Naive thymus-derived CD4-positive, alpha-beta T cell (primary cell): ENCODE measurements around the gene CEPT1. TPM values are rescaled to one million over a fixed set of nuclear protein-coding genes. Genes with fewer than 3 reads are reported as not detected.

Experiments used
- ATAC-seq: fragments of 150-1000 bp; cut with Tn5 transposase; 2 replicates; pipeline ENCODE4 v1.10.0; 2021; ENCODE audit warnings: mild to moderate bottlenecking, moderate library complexity
- CTCF ChIA-PET: fragments of 350-600 bp; sonication (Branson Sonifier 250); formaldehyde crosslinking; loops from one replicate; lab custom pipeline; 2021; ENCODE audit warnings: antibody characterized with exemption; lab: Charles Lee
- POLR2A ChIA-PET: fragments of 350-600 bp; sonication (Branson Sonifier 250); formaldehyde crosslinking; loops from one replicate; lab custom pipeline; 2021; ENCODE audit warnings: antibody characterized with exemption, inconsistent platforms; lab: Charles Lee
- DNase-seq, 9 donors: peaks; one replicate each; pipeline versions ENCODE4 v3.0.0 to v3.0.0-alpha.2; 2020 to 2022; ENCODE audit warnings: mixed read lengths in 1 of 9
- H3K27ac ChIP-seq: one replicate; pipeline ENCODE4 v1.7.0; 2013; ENCODE audit warnings: mild to moderate bottlenecking, low read depth, low read length, moderate library complexity
- H3K27me3 ChIP-seq, 2 donors: one replicate each; pipeline ENCODE4 v1.7.0; 2013; ENCODE audit warnings: low read length in 2 of 2, mild to moderate bottlenecking in 2 of 2, moderate library complexity in 2 of 2; ENCODE audit not compliant: control insufficient read depth in 2 of 2, insufficient read depth in 2 of 2
- H3K36me3 ChIP-seq, 3 experiments: 1 replicate in 2 of 3; 2 replicates in 1 of 3; pipeline ENCODE4 v1.7.0; 2013; ENCODE audit warnings: low read length in 3 of 3, mild to moderate bottlenecking in 3 of 3, moderate library complexity in 1 of 3; ENCODE audit not compliant: insufficient read depth in 3 of 3, control insufficient read depth in 2 of 3
- H3K4me1 ChIP-seq, 2 donors: one replicate each; pipeline ENCODE4 v1.7.0; 2013; ENCODE audit warnings: low read length in 2 of 2, mild to moderate bottlenecking in 2 of 2, moderate library complexity in 1 of 2; ENCODE audit not compliant: control insufficient read depth in 2 of 2, insufficient read depth in 2 of 2
- H3K4me3 ChIP-seq: 2 replicates; pipeline ENCODE4 v1.7.0; 2013; ENCODE audit warnings: mild to moderate bottlenecking, low read length
- H3K9me3 ChIP-seq, 3 experiments: 1 replicate in 2 of 3; 2 replicates in 1 of 3; pipeline ENCODE4 v1.7.0; 2013; ENCODE audit warnings: low read length in 3 of 3; ENCODE audit not compliant: control insufficient read depth in 2 of 3
- H3K27ac Mint-ChIP-seq, 9 donors: one replicate each; pipeline ENCODE4 v1.8.0; 2020 to 2022; ENCODE audit warnings: mixed read lengths in 9 of 9, mild to moderate bottlenecking in 8 of 9, moderate library complexity in 5 of 9, inconsistent platforms in 2 of 9
- H3K27me3 Mint-ChIP-seq, 5 donors: one replicate each; pipeline ENCODE4 v1.8.0; 2021 to 2022; ENCODE audit warnings: mixed read lengths in 5 of 5, mild to moderate bottlenecking in 1 of 5
- H3K36me3 Mint-ChIP-seq, 5 donors: one replicate each; pipeline ENCODE4 v1.8.0; 2020 to 2022; ENCODE audit warnings: mixed read lengths in 5 of 5, mild to moderate bottlenecking in 3 of 5, inconsistent platforms in 1 of 5
- H3K4me1 Mint-ChIP-seq, 7 donors: one replicate each; pipeline ENCODE4 v1.8.0; 2020 to 2022; ENCODE audit warnings: mixed read lengths in 7 of 7, mild to moderate bottlenecking in 3 of 7, inconsistent platforms in 1 of 7
- H3K4me3 Mint-ChIP-seq, 10 donors: one replicate each; pipeline ENCODE4 v1.8.0; 2020 to 2022; ENCODE audit warnings: mild to moderate bottlenecking in 10 of 10, mixed read lengths in 10 of 10, moderate library complexity in 6 of 10, inconsistent platforms in 2 of 10
- H3K9me3 Mint-ChIP-seq, 11 donors: one replicate each; pipeline ENCODE4 v1.8.0; 2020 to 2022; ENCODE audit warnings: mixed read lengths in 11 of 11, mild to moderate bottlenecking in 4 of 11, inconsistent platforms in 1 of 11, moderate library complexity in 1 of 11
- intact Hi-C, 2 donors: fragments of 100-400 bp; cut with micrococcal nuclease; formaldehyde crosslinking; loops; one replicate each; pipeline ENCODE4 v1.15.1; 2023
- polyA plus RNA-seq, 2 donors: library from polyadenylated mRNA; unstranded; fragments of 300-500 nt; fragmentation: Illumina TruSeq; gene quantifications; one replicate each; pipeline ENCODE4 v1.2.3, GENCODE V29; 2021
- total RNA-seq, 6 experiments: library from RNA in 5 of 6; stranded (reverse) in 5 of 6; gene quantifications; 1 replicate in 5 of 6; 2 replicates in 1 of 6; pipeline ENCODE4 v1.2.3 and lab custom pipeline; 2021 to 2026

The CEPT1 gene
- total and polyA plus RNA-seq, 7 experiments from 2014 or later: 23.0 to 57.5 (median 39.7) TPM

- ChIA-PET POLR2A (interaction anchor here (0.7 to 26.6 kb wide), 5 partner anchors 16 to 129 kb away, joined by 3 to 1128 read pairs (median 5); partner anchors contain the start of genes CEPT1, CHI3L2 and DRAM2), CTCF (interaction anchor here (15.0 kb wide), 1 partner anchor 17 kb away, joined by 341 read pairs; the partner anchor contains the start of gene CHI3L2)
- Mint-ChIP-seq H3K27ac (peak overlapping the region; percentile 83 to 99 (median 96)), H3K9me3 (peaks cover 0 to 4% (median 0%) of the 10 kb centered on the region in 11 donors), H3K4me3 (peak overlapping the region; percentile 90 to 100 (median 99)), H3K27me3 (no peaks in the 10 kb centered on the region), H3K36me3 (peaks cover 0 to 18% (median 10%) of the 10 kb centered on the region in 5 donors), H3K4me1 (peaks cover 35 to 83% (median 66%) of the 10 kb centered on the region in 7 donors)
- DNase-seq (peak; percentile 47 to 72 (median 65)), ATAC-seq (peak; percentile 81)
- Histone ChIP-seq H3K36me3 (peaks cover 0 to 11% (median under 1%) of the 10 kb centered on the region in 3 experiments), H3K27ac (peak overlapping the region; percentile 90), H3K27me3 (no peaks in the 10 kb centered on the region), H3K4me3 (peak overlapping the region; percentile 84), H3K4me1 (peaks cover 30 to 32% of the 10 kb centered on the region in 2 donors), H3K9me3 (no peaks in the 10 kb centered on the region)
- intact Hi-C loops: loop anchor here (1.0 to 10.0 kb wide), 11 partner anchors 12 to 867 kb away; partner anchors contain the start of genes CD53 (in 1 of the 2), DDX20 (in 1 of the 2), INKA2 (in 1 of the 2) and KCNA3 (in 1 of the 2)
These were observed 64.4 kb downstream of the CEPT1 start for GRCh38 chr1:111204201-111204982.

- CTCF ChIA-PET: interaction anchor here (15.0 kb wide), 1 partner anchor 16 kb away, joined by 341 read pairs; the partner anchor contains the start of gene CHI3L2
- Histone ChIP-seq H3K27me3 (no peaks in the 10 kb centered on the region), H3K9me3 (no peaks in the 10 kb centered on the region), H3K27ac (peak overlapping the region; percentile 90), H3K4me3 (peak overlapping the region; percentile 84), H3K4me1 (peaks cover 30 to 32% of the 10 kb centered on the region in 2 donors), H3K36me3 (peaks cover 0 to 4% (median 0%) of the 10 kb centered on the region in 3 experiments)
- POLR2A ChIA-PET: interaction anchor here (14.5 to 26.6 kb wide), 2 partner anchors 16 to 17 kb away, joined by 248 to 1128 read pairs; partner anchors contain the start of gene CHI3L2
- H3K9me3 Mint-ChIP-seq: peaks cover 0 to 4% (median 0%) of the 10 kb centered on the region in 11 donors
- no peaks in the 10 kb centered on the region for H3K27me3 Mint-ChIP-seq
- peak overlapping the region; percentile 83 to 99 (median 96) for H3K27ac Mint-ChIP-seq
- ATAC-seq: no peak
- peak overlapping the region; percentile 79 to 99 (median 93) for H3K4me3 Mint-ChIP-seq
- DNase-seq: no peak
- H3K36me3 Mint-ChIP-seq: peaks cover 0 to 10% (median 4%) of the 10 kb centered on the region in 5 donors
- intact Hi-C loops: loop anchor here (1.0 to 10.0 kb wide), 11 partner anchors 11 to 868 kb away; partner anchors contain the start of genes CD53 (in 1 of the 2), DDX20 (in 1 of the 2), INKA2 (in 1 of the 2) and KCNA3 (in 1 of the 2)
- H3K4me1 Mint-ChIP-seq: peaks cover 40 to 90% (median 72%) of the 10 kb centered on the region in 7 donors
These were observed 65.1 kb downstream of the CEPT1 start for GRCh38 chr1:111204983-111205713.

- no peak overlapping the region for H3K4me3 ChIP-seq
- Mint-ChIP-seq H3K9me3 (peaks cover 0 to 4% (median 0%) of the 10 kb centered on the region in 11 donors), H3K27me3 (no peaks in the 10 kb centered on the region), H3K4me1 (peaks cover 45 to 91% (median 72%) of the 10 kb centered on the region in 7 donors), H3K27ac (peak overlapping the region; percentile 65 to 99 (median 96)), H3K4me3 (peak overlapping the region in 9 of 10 donors; percentile 29 to 99 (median 88)), H3K36me3 (peaks cover 0 to 5% (median 0%) of the 10 kb centered on the region in 5 donors)
- DNase-seq: no peak
- peaks cover 0 to 3% (median 0%) of the 10 kb centered on the region in 3 experiments for H3K36me3 ChIP-seq
- no peaks in the 10 kb centered on the region for H3K27me3 ChIP-seq
- CTCF ChIA-PET: interaction anchor here (0.8 kb wide), 1 partner anchor 14 kb away, joined by 4 read pairs; no protein-coding TSS in a partner anchor
- no peak for ATAC-seq
- POLR2A ChIA-PET: interaction anchor here (0.8 to 4.5 kb wide), 2 partner anchors 12 to 19 kb away, joined by 3 to 88 read pairs; no protein-coding TSS in a partner anchor
- peak overlapping the region; percentile 90 for H3K27ac ChIP-seq
- intact Hi-C loops: loop anchor here (10.0 kb wide), 2 partner anchors 419 to 571 kb away; no protein-coding TSS in a partner anchor
- H3K4me1 ChIP-seq: peaks cover 30 to 32% of the 10 kb centered on the region in 2 donors
- no peaks in the 10 kb centered on the region for H3K9me3 ChIP-seq
These were observed 65.7 kb downstream of the CEPT1 start for GRCh38 chr1:111205714-111206050.

- POLR2A ChIA-PET: interaction anchor here (1.0 to 4.5 kb wide), 3 partner anchors 9 to 13 kb away, joined by 3 to 88 read pairs (median 12); partner anchors contain the start of gene DENND2D
- CTCF ChIA-PET: interaction anchor here (0.9 to 1.4 kb wide), 4 partner anchors 9 to 14 kb away, joined by 3 to 4 read pairs (median 4); no protein-coding TSS in a partner anchor
- peaks cover 0 to 14% (median 0%) of the 10 kb centered on the region in 5 donors for H3K36me3 Mint-ChIP-seq
These were observed 68.9 kb downstream of the CEPT1 start for GRCh38 chr1:111208921-111209320.

GRCh38 chr1:111209622-111210021 lies 69.6 kb downstream of the CEPT1 start:
- CTCF ChIA-PET: interaction anchor here (1.2 to 1.4 kb wide), 3 partner anchors 10 to 13 kb away, joined by 3 to 4 read pairs (median 4); no protein-coding TSS in a partner anchor
- Histone ChIP-seq H3K36me3 (no peaks in the 10 kb centered on the region), H3K9me3 (no peaks in the 10 kb centered on the region), H3K4me1 (peaks cover 26 to 42% of the 10 kb centered on the region in 2 donors), H3K27ac (no peak overlapping the region), H3K4me3 (no peak overlapping the region), H3K27me3 (no peaks in the 10 kb centered on the region)
- ATAC-seq (no peak), DNase-seq (no peak)
- H3K27ac Mint-ChIP-seq: peak overlapping the region in 7 of 9 donors; percentile 2 to 99 (median 33)
- H3K9me3 Mint-ChIP-seq: peaks cover 0 to 5% (median 0%) of the 10 kb centered on the region in 11 donors
- POLR2A ChIA-PET: interaction anchor here (1.0 to 4.5 kb wide), 3 partner anchors 8 to 14 kb away, joined by 3 to 88 read pairs (median 12); partner anchors contain the start of gene DENND2D
- H3K27me3 Mint-ChIP-seq: no peaks in the 10 kb centered on the region
- intact Hi-C loops: loop anchor here (10.0 kb wide), 2 partner anchors 415 to 575 kb away; no protein-coding TSS in a partner anchor
- no peak overlapping the region for H3K4me3 Mint-ChIP-seq
- H3K36me3 Mint-ChIP-seq: peaks cover 0 to 16% (median 0%) of the 10 kb centered on the region in 5 donors
- peaks cover 56 to 97% (median 89%) of the 10 kb centered on the region in 7 donors for H3K4me1 Mint-ChIP-seq

More at GRCh38 chr1:111208921-111209320, 68.9 kb downstream of the CEPT1 start:
- H3K4me3 Mint-ChIP-seq: no peak overlapping the region
- no peaks in the 10 kb centered on the region for H3K27me3 ChIP-seq
- peaks cover 50 to 92% (median 84%) of the 10 kb centered on the region in 7 donors for H3K4me1 Mint-ChIP-seq
- no peaks in the 10 kb centered on the region for H3K9me3 ChIP-seq
- H3K27ac Mint-ChIP-seq: peak overlapping the region in 5 of 9 donors; percentile 2 to 99 (median 50)
- intact Hi-C loops: loop anchor here (10.0 kb wide), 2 partner anchors 416 to 574 kb away; no protein-coding TSS in a partner anchor
- DNase-seq (no peak), ATAC-seq (no peak)
- H3K9me3 Mint-ChIP-seq: peaks cover 0 to 5% (median 0%) of the 10 kb centered on the region in 11 donors
- no peaks in the 10 kb centered on the region for H3K36me3 ChIP-seq
- H3K27ac ChIP-seq: no peak overlapping the region
- no peaks in the 10 kb centered on the region for H3K27me3 Mint-ChIP-seq
- H3K4me3 ChIP-seq: no peak overlapping the region
- H3K4me1 ChIP-seq: peaks cover 20 to 37% of the 10 kb centered on the region in 2 donors
